Measurements from ENCODE around the gene BRD2.

- TF ChIP-seq, protein P1, sequence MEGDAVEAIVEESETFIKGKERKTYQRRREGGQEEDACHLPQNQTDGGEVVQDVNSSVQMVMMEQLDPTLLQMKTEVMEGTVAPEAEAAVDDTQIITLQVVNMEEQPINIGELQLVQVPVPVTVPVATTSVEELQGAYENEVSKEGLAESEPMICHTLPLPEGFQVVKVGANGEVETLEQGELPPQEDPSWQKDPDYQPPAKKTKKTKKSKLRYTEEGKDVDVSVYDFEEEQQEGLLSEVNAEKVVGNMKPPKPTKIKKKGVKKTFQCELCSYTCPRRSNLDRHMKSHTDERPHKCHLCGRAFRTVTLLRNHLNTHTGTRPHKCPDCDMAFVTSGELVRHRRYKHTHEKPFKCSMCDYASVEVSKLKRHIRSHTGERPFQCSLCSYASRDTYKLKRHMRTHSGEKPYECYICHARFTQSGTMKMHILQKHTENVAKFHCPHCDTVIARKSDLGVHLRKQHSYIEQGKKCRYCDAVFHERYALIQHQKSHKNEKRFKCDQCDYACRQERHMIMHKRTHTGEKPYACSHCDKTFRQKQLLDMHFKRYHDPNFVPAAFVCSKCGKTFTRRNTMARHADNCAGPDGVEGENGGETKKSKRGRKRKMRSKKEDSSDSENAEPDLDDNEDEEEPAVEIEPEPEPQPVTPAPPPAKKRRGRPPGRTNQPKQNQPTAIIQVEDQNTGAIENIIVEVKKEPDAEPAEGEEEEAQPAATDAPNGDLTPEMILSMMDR (IDR thresholded peaks at IDR 0.05) = no peak
- no peak for TF ChIP-seq POLR2A (IDR thresholded peaks at IDR 0.05)
Measured at GRCh38 chr6:32983964-32984621, 15.7 kb downstream of the BRD2 start.
